Endothelial cell (in vitro differentiated cells): ENCODE data around the gene NFKBIB. TPM values are rescaled to one million over a fixed set of nuclear protein-coding genes. Genes with fewer than 3 reads are reported as not detected.

Source experiments
- DNase-seq: peaks from one replicate; pipeline ENCODE4 v3.0.0; 2021; ENCODE audit warnings: low spot score
- H3K27ac Mint-ChIP-seq: one replicate; pipeline ENCODE4 v1.8.0; 2021; ENCODE audit warnings: mixed read lengths, inconsistent platforms; ENCODE audit not compliant: unreplicated experiment
- H3K27me3 Mint-ChIP-seq: one replicate; pipeline ENCODE4 v1.8.0; 2021; ENCODE audit warnings: mild to moderate bottlenecking, moderate library complexity, mixed read lengths, inconsistent platforms; ENCODE audit not compliant: unreplicated experiment
- H3K36me3 Mint-ChIP-seq: one replicate; pipeline ENCODE4 v1.8.0; 2021; ENCODE audit warnings: mild to moderate bottlenecking, low read depth, mixed read lengths, inconsistent platforms; ENCODE audit not compliant: unreplicated experiment
- H3K4me1 Mint-ChIP-seq: one replicate; pipeline ENCODE4 v1.8.0; 2021; ENCODE audit warnings: mild to moderate bottlenecking, mixed read lengths, inconsistent platforms; ENCODE audit not compliant: unreplicated experiment
- H3K4me3 Mint-ChIP-seq: one replicate; pipeline ENCODE4 v1.8.0; 2021; ENCODE audit warnings: mild to moderate bottlenecking, mixed read lengths, inconsistent platforms; ENCODE audit not compliant: unreplicated experiment
- H3K9me3 Mint-ChIP-seq: one replicate; pipeline ENCODE4 v1.8.0; 2021; ENCODE audit warnings: mixed read lengths, inconsistent platforms; ENCODE audit not compliant: unreplicated experiment
- total RNA-seq: library from RNA; stranded (reverse); fragmentation: NEBNext Ultra II Directional; extraction: Animal tissue kit (Norgen Biotek cat#: 25700); gene quantifications from one replicate; pipeline ENCODE4 v1.2.1, GENCODE V29; 2021; ENCODE audit not compliant: unreplicated experiment
- TF ChIP-seq, protein P1 (sequence below): fragments of 200-600 bp; sonication (generic); IDR thresholded peaks from one replicate; pipeline ENCODE4 v1.5.0; 2021; ENCODE audit warnings: antibody characterized with exemption; ENCODE audit not compliant: unreplicated experiment

NFKBIB gene
- total RNA-seq, 1 donor from 2014 or later = 16.9 TPM

DNA sequence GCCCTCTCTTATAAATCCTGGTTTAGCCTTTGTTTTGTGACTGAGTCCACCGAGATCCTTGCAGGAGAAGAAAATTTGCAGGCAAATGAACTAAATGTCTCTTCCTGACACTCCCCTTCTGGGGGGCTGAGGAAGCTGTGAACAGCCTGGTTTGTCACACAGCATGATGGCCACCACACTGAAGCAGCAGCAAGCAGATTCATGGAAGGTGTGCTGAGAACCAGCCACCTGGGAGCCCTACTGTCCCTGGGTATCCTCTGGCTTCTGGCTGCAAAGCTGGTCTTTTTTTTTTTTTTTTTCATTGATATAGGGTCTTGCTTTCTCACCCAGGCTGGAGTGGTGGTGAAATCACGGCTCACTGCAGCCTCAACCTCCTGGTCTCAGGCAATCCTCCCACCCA is 42.2 kb downstream of the NFKBIB start:
- H3K4me3 Mint-ChIP-seq = no peak overlapping the region
- H3K4me1 Mint-ChIP-seq = peaks cover 27% of the 10 kb centered on the region
- H3K27me3 Mint-ChIP-seq = peaks cover 12% of the 10 kb centered on the region
- H3K36me3 Mint-ChIP-seq = peaks cover 5% of the 10 kb centered on the region
- TF ChIP-seq, protein P1, sequence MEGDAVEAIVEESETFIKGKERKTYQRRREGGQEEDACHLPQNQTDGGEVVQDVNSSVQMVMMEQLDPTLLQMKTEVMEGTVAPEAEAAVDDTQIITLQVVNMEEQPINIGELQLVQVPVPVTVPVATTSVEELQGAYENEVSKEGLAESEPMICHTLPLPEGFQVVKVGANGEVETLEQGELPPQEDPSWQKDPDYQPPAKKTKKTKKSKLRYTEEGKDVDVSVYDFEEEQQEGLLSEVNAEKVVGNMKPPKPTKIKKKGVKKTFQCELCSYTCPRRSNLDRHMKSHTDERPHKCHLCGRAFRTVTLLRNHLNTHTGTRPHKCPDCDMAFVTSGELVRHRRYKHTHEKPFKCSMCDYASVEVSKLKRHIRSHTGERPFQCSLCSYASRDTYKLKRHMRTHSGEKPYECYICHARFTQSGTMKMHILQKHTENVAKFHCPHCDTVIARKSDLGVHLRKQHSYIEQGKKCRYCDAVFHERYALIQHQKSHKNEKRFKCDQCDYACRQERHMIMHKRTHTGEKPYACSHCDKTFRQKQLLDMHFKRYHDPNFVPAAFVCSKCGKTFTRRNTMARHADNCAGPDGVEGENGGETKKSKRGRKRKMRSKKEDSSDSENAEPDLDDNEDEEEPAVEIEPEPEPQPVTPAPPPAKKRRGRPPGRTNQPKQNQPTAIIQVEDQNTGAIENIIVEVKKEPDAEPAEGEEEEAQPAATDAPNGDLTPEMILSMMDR = no peak
- H3K9me3 Mint-ChIP-seq = no peaks in the 10 kb centered on the region
- H3K27ac Mint-ChIP-seq = no peak overlapping the region
- DNase-seq = no peak

DNA sequence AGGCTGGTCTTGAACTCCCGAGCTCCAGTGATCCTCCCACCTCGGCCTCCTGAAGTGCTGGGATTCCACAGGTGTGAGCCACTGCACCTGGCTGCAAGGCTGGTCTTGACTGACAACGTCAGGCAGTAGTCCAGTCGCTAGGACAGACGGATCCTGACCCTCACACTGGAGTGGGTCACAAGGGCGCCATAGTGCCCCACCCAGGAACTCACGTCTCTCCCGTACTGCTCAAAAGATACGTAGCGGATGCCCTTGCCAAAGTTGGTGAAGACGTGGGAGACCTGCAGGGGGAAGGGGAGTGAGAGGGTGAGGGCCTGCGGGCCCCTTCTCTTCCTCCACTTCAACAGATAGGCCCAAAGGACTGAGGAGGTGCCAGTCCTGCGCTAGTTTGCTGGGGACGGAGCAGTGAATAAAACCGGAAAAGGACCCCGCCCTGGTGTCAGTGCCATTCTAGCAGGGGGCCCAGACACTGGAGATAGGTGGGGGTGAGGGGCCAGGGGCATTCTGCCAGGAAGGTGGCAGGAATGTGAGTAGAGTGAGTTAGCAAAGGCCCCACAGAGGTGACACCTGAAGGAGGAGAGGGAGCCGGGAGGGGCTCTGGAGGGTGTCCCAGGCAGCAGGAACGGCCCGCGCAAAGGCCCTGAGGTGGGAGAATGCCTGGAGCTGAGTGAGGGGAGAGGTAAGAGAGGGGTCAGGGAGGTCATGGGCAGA is 42.9 kb downstream of the NFKBIB start:
- Mint-ChIP-seq H3K27me3 (peaks cover 12% of the 10 kb centered on the region), H3K4me1 (peaks cover 27% of the 10 kb centered on the region), H3K36me3 (peaks cover 5% of the 10 kb centered on the region), H3K4me3 (no peak overlapping the region), H3K27ac (no peak overlapping the region), H3K9me3 (no peaks in the 10 kb centered on the region)
- TF ChIP-seq, protein P1 = no peak
- DNase-seq = no peak

DNA sequence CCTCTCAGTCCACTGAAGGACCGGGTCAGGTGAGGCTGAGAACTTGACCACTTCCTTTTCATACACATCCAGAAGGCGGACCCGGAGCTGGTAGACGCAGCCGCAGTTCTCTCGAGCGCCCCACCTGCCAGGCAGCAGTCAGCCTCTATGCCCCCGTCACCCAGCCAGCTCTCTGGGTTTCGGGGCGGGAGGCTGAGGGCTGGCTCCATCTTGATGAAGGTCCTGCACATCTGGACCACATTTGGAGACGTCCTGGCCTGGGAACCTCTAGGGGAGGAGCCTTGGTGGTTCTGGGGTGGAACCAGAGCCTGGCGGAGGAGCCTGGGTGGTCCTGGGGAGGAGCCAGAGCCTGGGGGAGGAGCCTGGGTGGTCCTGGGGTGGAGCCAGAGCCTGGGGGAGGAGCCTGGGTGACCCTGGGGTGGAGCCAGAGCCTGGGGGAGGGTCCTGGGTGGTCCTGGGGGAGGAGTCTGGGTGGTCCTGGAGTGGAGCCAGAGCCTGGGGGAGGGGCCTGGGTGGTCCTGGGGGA is 45.3 kb downstream of the NFKBIB start:
- TF ChIP-seq, protein P1 = no peak
- Mint-ChIP-seq H3K36me3 (peaks cover 5% of the 10 kb centered on the region), H3K27ac (no peak overlapping the region), H3K4me3 (no peak overlapping the region), H3K4me1 (peaks cover 19% of the 10 kb centered on the region), H3K9me3 (no peaks in the 10 kb centered on the region), H3K27me3 (peaks cover 16% of the 10 kb centered on the region)
- DNase-seq = no peak

DNA sequence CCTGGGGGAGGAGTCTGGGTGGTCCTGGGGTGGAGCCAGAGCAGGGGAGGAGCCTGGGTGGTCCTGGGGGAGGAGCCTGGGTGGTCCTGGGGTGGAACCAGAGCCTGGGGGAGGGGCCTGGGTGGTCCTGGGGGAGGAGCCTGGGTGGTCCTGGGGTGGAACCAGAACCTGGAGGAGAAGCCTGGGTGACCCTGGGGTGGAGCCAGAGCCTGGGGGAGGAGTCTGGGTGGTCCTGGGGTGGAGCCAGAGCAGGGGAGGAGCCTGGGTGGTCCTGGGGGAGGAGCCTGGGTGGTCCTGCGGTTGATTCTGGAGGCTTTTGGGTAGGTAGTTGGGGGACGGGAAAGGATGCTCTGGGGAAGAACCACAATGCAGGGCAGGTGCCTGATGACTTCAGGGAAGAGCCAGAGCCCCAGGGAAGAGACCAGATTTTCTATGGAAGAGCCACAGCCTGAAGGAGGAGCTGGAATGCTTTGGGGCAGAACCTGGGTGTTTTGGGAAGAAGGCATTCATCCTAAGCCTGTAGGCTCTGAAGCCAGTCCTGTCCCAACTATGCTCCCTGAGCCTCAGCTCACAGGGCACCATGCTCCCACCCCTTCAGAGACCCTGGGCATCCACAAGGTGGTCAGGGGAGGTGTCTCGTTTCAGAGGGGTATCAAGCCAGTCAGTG is 45.9 kb downstream of the NFKBIB start:
- no peak overlapping the region for H3K27ac Mint-ChIP-seq
- peaks cover 20% of the 10 kb centered on the region for H3K27me3 Mint-ChIP-seq
- TF ChIP-seq, protein P1 = no peak
- H3K9me3 Mint-ChIP-seq = no peaks in the 10 kb centered on the region
- H3K4me1 Mint-ChIP-seq = peaks cover 15% of the 10 kb centered on the region
- no peak for DNase-seq
- peaks cover 5% of the 10 kb centered on the region for H3K36me3 Mint-ChIP-seq
- H3K4me3 Mint-ChIP-seq = no peak overlapping the region
